PFSK-1 (cell line): ENCODE results near the gene PLOD2.

ENCODE experiments used
- FOXP2 ChIP-seq: optimal IDR thresholded peaks from 2 replicates; pipeline ENCODE3; 2011; ENCODE audit warnings: borderline replicate concordance, control low read depth, inconsistent platforms; ENCODE audit not compliant: insufficient read depth; ENCODE audit errors: extremely low read length, extremely low read depth
- POLR2AphosphoS5 ChIP-seq: IDR thresholded peaks from 2 replicates; pipeline ENCODE4 v1.6.1; 2012; ENCODE audit warnings: low read depth, mild to moderate bottlenecking, control low read depth, low read length, moderate library complexity
- SIN3A ChIP-seq: IDR thresholded peaks from 2 replicates; pipeline ENCODE4 v1.6.1; 2012; ENCODE audit warnings: mild to moderate bottlenecking, low read length, moderate library complexity, borderline replicate concordance; ENCODE audit not compliant: insufficient read depth
- TAF1 ChIP-seq: IDR thresholded peaks from 2 replicates; pipeline ENCODE4 v1.6.1; 2012; ENCODE audit warnings: low read length, control low read depth, borderline replicate concordance; ENCODE audit not compliant: insufficient read depth
- TF ChIP-seq, protein P1 (sequence below), 2 experiments: IDR thresholded peaks; 2 replicates each; pipeline versions ENCODE4 v1.6.1 to v1.8.0; 2011 to 2012; ENCODE audit warnings: low read depth in 2 of 2, low read length in 2 of 2, control low read depth in 1 of 2, inconsistent platforms in 1 of 2, mild to moderate bottlenecking in 1 of 2, moderate library complexity in 1 of 2; ENCODE audit not compliant: insufficient read depth in 1 of 2

The PLOD2 gene

DNA sequence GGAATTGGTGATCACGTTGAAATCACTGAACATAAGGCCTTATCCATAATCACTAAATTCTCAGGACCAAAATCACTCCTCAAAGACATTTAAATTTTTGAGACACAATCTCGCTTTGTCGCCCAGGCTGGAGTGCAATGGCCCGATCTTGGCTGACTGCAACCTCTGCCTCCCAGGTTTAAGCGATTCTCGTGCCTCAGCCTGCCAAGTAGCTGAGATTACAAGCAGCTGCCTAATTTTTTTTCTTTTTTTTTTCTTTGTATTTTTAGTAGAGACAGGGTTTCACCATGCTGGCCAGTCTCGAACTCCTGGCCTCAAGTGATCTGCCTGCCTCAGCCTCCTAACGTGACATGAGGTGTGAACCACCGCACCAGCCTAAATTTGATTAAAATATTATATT, 61.7 kb downstream of the PLOD2 start:
- no peak for TF ChIP-seq FOXP2
- TF ChIP-seq, protein P1, sequence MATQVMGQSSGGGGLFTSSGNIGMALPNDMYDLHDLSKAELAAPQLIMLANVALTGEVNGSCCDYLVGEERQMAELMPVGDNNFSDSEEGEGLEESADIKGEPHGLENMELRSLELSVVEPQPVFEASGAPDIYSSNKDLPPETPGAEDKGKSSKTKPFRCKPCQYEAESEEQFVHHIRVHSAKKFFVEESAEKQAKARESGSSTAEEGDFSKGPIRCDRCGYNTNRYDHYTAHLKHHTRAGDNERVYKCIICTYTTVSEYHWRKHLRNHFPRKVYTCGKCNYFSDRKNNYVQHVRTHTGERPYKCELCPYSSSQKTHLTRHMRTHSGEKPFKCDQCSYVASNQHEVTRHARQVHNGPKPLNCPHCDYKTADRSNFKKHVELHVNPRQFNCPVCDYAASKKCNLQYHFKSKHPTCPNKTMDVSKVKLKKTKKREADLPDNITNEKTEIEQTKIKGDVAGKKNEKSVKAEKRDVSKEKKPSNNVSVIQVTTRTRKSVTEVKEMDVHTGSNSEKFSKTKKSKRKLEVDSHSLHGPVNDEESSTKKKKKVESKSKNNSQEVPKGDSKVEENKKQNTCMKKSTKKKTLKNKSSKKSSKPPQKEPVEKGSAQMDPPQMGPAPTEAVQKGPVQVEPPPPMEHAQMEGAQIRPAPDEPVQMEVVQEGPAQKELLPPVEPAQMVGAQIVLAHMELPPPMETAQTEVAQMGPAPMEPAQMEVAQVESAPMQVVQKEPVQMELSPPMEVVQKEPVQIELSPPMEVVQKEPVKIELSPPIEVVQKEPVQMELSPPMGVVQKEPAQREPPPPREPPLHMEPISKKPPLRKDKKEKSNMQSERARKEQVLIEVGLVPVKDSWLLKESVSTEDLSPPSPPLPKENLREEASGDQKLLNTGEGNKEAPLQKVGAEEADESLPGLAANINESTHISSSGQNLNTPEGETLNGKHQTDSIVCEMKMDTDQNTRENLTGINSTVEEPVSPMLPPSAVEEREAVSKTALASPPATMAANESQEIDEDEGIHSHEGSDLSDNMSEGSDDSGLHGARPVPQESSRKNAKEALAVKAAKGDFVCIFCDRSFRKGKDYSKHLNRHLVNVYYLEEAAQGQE (IDR thresholded peaks at IDR 0.05; ENCODE audit: insufficient read depth in 1 of 2, low read depth in 2 of 2, low read length in 2 of 2): no peak

DNA sequence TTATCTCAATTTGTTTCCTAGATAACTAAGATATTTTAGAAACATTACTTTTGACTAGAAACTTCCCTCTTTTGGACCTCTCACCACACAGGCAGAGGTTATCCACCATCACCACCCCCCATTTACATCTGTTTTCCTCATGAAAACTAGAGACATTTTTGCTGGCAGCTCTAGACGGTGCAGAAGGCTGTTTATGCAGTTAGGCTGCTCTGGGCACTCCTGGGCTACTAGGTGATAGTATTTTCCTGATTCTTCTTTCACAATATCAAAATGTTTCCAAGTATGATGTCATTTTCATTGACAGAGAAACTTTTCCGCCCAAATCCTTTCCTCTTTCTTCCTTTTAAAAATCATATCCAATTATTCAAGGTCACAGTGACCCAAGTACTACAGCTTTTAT, 67.1 kb downstream of the PLOD2 start:
- TF ChIP-seq POLR2AphosphoS5 (no peak), FOXP2 (no peak)
- TF ChIP-seq, protein P1 (IDR thresholded peaks at IDR 0.05; ENCODE audit: insufficient read depth in 1 of 2, low read depth in 2 of 2, low read length in 2 of 2): no peak

DNA sequence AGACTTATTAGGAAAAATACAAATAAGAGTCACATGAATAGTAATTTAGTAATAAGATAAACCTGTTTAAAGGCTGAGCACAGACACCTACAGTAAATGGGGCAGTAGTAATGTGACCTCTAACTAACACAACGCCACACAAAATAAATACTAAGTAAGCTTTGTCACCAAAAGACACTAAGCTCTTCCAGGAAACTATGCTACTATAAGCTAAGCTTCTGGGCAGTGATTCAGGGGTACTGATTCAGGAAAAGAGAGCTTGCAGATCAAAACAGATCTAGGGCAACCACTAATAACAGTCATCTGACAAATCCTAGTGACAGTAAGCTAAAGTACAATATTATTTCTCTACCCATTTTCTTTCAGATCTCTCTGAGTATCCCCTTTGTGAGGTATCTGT, 68.8 kb downstream of the PLOD2 start:
- no peak for TF ChIP-seq TAF1
- TF ChIP-seq, protein P1 (IDR thresholded peaks at IDR 0.05; ENCODE audit: insufficient read depth in 1 of 2, low read depth in 2 of 2, low read length in 2 of 2): no peak
- no peak for TF ChIP-seq SIN3A
- TF ChIP-seq POLR2AphosphoS5: no peak
- no peak for TF ChIP-seq FOXP2

DNA sequence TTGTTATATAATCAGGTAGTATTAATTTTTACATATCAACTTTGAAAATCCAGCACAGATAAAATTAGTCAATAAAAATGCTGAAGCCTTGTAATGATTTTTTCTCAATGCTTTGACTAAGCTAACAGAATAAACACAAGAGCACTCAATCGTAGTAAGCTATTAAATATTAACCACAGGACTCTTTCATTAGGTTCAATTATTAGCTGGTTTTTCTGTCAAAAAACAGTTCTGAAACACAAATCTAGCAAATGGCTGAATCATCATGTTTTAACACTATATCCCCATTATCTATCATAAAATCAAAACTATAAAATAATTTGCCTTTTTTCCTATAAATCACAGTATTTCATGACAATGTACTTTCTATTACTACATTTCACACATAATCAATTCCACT, 69.6 kb downstream of the PLOD2 start:
- TF ChIP-seq TAF1 (no peak), FOXP2 (no peak), SIN3A (no peak), POLR2AphosphoS5 (no peak)
- TF ChIP-seq, protein P1 (IDR thresholded peaks at IDR 0.05; ENCODE audit: insufficient read depth in 1 of 2, low read depth in 2 of 2, low read length in 2 of 2): no peak

DNA sequence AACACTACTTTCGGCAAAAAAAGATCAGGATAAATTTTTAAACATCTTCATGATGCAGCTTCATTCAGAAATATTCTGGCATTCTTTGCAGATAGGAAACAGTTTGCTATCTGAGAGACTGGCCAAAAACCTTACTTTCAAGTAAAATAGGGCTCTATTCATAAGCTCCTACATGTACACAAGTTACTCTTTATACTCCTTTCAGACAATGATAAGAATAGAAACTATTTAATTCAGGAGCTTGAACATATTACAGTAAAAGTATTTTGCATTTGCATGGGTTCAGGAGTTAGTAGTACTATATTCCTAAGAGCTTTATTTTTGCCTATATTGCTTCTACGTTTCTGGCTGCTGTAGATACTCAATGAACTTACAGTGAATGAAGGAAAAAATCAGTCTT, 70.5 kb downstream of the PLOD2 start:
- TF ChIP-seq FOXP2: no peak
- TF ChIP-seq, protein P1 (IDR thresholded peaks at IDR 0.05; ENCODE audit: insufficient read depth in 1 of 2, low read depth in 2 of 2, low read length in 2 of 2): no peak
- TF ChIP-seq POLR2AphosphoS5: no peak
- no peak for TF ChIP-seq SIN3A
- no peak for TF ChIP-seq TAF1
